ENCODE results near the gene MTA1. TPM values are rescaled to one million over a fixed set of nuclear protein-coding genes. Genes with fewer than 3 reads are reported as not detected.

MTA1 gene
- total RNA-seq, 4 donors from 2014 or later: 75.7 to 295 (median 165) TPM

- no peaks in the 10 kb centered on the region for H3K9me3 ChIP-seq
- peaks cover 3 to 44% (median 32%) of the 10 kb centered on the region in 4 donors for H3K4me1 ChIP-seq
- DNase-seq: peak; percentile 99 to 100 (median 100)
- H3K27ac ChIP-seq: peak within 1 kb of the TSS; percentile 87 to 99 (median 92)
- no peaks in the 10 kb centered on the region for H3K27me3 ChIP-seq
- peaks cover 0 to 17% (median 0%) of the 10 kb centered on the region in 3 donors for H3K36me3 ChIP-seq
- TF ChIP-seq POLR2A (IDR thresholded peaks at IDR 0.05) (peak; percentile 36 to 81), CTCF (IDR thresholded peaks at IDR 0.05) (peak; percentile 76 to 99 (median 94))
- H3K4me3 ChIP-seq: peak within 1 kb of the TSS; percentile 65 to 93 (median 88)
Observed at GRCh38 chr14:105490572-105491365, 71.1 kb downstream of the MTA1 start, which contains the start of gene TEDC1. Gene TEDC1, plus strand, starts transcription at chr14:105491246. Its CDS starts 130 bp downstream, at chr14:105491376.

GRCh38 chr14:105491366-105491973 is 71.8 kb downstream of the MTA1 start:
- Histone ChIP-seq H3K9me3 (no peaks in the 10 kb centered on the region), H3K4me3 (peak overlapping the region; percentile 65 to 93 (median 77)), H3K27ac (peak overlapping the region; percentile 86 to 99 (median 90)), H3K36me3 (peaks cover 0 to 17% (median 0%) of the 10 kb centered on the region in 3 donors), H3K4me1 (peaks cover 0 to 37% (median 25%) of the 10 kb centered on the region in 4 donors), H3K27me3 (no peaks in the 10 kb centered on the region)
- no peak for TF ChIP-seq POLR2A (IDR thresholded peaks at IDR 0.05)
- no peak for TF ChIP-seq CTCF (IDR thresholded peaks at IDR 0.05)
- DNase-seq: peak; percentile 58 to 88 (median 86)

GRCh38 chr14:105492031-105492970 is 72.7 kb downstream of the MTA1 start:
- Histone ChIP-seq H3K27ac (peak overlapping the region in 1 of 4 donors; percentile 94), H3K4me1 (peaks cover 0 to 30% (median 22%) of the 10 kb centered on the region in 4 donors), H3K27me3 (no peaks in the 10 kb centered on the region), H3K4me3 (peak overlapping the region in 1 of 4 donors; percentile 89), H3K36me3 (peaks cover 0 to 17% (median 0%) of the 10 kb centered on the region in 3 donors), H3K9me3 (no peaks in the 10 kb centered on the region)
- TF ChIP-seq POLR2A (IDR thresholded peaks at IDR 0.05): no peak
- no peak for TF ChIP-seq CTCF (IDR thresholded peaks at IDR 0.05)
- peak in 1 of 3 donors; percentile 55 for DNase-seq

GRCh38 chr14:105492971-105493871 is 73.6 kb downstream of the MTA1 start:
- Histone ChIP-seq H3K9me3 (no peaks in the 10 kb centered on the region), H3K36me3 (peaks cover 0 to 19% (median 0%) of the 10 kb centered on the region in 3 donors), H3K27me3 (no peaks in the 10 kb centered on the region), H3K4me1 (peaks cover 0 to 23% (median 18%) of the 10 kb centered on the region in 4 donors), H3K27ac (no peak overlapping the region), H3K4me3 (no peak overlapping the region)
- TF ChIP-seq POLR2A (IDR thresholded peaks at IDR 0.05): no peak
- peak in 1 of 3 donors; percentile 45 for DNase-seq

GRCh38 chr14:105493921-105494605 is 74.4 kb downstream of the MTA1 start:
- DNase-seq: peak in 1 of 3 donors; percentile 44

More at GRCh38 chr14:105493921-105494605, 74.4 kb downstream of the MTA1 start:
- H3K9me3 ChIP-seq: no peaks in the 10 kb centered on the region
- no peak overlapping the region for H3K27ac ChIP-seq
- peaks cover 0 to 17% (median 0%) of the 10 kb centered on the region in 3 donors for H3K36me3 ChIP-seq
- no peak overlapping the region for H3K4me3 ChIP-seq
- TF ChIP-seq CTCF (IDR thresholded peaks at IDR 0.05) (no peak), POLR2A (IDR thresholded peaks at IDR 0.05) (no peak)
- no peaks in the 10 kb centered on the region for H3K27me3 ChIP-seq
- peaks cover 0 to 15% (median 9%) of the 10 kb centered on the region in 4 donors for H3K4me1 ChIP-seq

Measured in Peyer's patch (tissue), 4 donors.